Progenitor cell of endocrine pancreas (in vitro differentiated cells): ENCODE results near the gene ZP1. TPM values are rescaled to one million over a fixed set of nuclear protein-coding genes. Genes with fewer than 3 reads are reported as not detected.
"Not testable (repeated sequence)": the region's sequence is repeated elsewhere in the genome, so short reads cannot be mapped to it uniquely, and the experiment has no call there.

Experiments used
- DNase-seq: peaks from one replicate; pipeline ENCODE4 v3.0.0; 2021; ENCODE audit warnings: low spot score; ENCODE audit not compliant: unreplicated experiment
- H3K27ac Mint-ChIP-seq: 2 replicates; pipeline ENCODE4 v1.8.0; 2021; ENCODE audit warnings: mild to moderate bottlenecking, moderate library complexity, mixed read lengths
- H3K27me3 Mint-ChIP-seq: 2 replicates; pipeline ENCODE4 v1.8.0; 2021; ENCODE audit warnings: mixed read lengths
- H3K36me3 Mint-ChIP-seq: 2 replicates; pipeline ENCODE4 v1.8.0; 2022; ENCODE audit warnings: mixed read lengths; ENCODE audit not compliant: insufficient read depth
- H3K4me1 Mint-ChIP-seq: 2 replicates; pipeline ENCODE4 v1.8.0; 2021; ENCODE audit warnings: low read depth, mixed read lengths
- H3K4me3 Mint-ChIP-seq: 2 replicates; pipeline ENCODE4 v1.8.0; 2021; ENCODE audit warnings: low read depth, mild to moderate bottlenecking, moderate library complexity, mixed read lengths
- H3K9me3 Mint-ChIP-seq: 2 replicates; pipeline ENCODE4 v1.8.0; 2021; ENCODE audit warnings: low read depth, mixed read lengths
- total RNA-seq: library from RNA; stranded (reverse); gene quantifications from 2 replicates; pipeline ENCODE4 v1.2.1, GENCODE V29; 2021
- TF ChIP-seq, protein P1 (sequence below): fragments of 200-600 bp; sonication (generic); IDR thresholded peaks from one replicate; pipeline ENCODE4 v1.5.0; 2021; ENCODE audit warnings: antibody characterized with exemption, mild to moderate bottlenecking; ENCODE audit not compliant: unreplicated experiment

Gene ZP1
- total RNA-seq, 1 donor from 2014 or later, result not detected

- Mint-ChIP-seq H3K36me3 (no peaks in the 10 kb centered on the region), H3K4me3 (no peak overlapping the region), H3K4me1 (peaks cover 23% of the 10 kb centered on the region), H3K27me3 (peaks cover 28% of the 10 kb centered on the region), H3K9me3 (no peaks in the 10 kb centered on the region), H3K27ac (no peak overlapping the region)
- no peak for DNase-seq
- TF ChIP-seq, protein P1, sequence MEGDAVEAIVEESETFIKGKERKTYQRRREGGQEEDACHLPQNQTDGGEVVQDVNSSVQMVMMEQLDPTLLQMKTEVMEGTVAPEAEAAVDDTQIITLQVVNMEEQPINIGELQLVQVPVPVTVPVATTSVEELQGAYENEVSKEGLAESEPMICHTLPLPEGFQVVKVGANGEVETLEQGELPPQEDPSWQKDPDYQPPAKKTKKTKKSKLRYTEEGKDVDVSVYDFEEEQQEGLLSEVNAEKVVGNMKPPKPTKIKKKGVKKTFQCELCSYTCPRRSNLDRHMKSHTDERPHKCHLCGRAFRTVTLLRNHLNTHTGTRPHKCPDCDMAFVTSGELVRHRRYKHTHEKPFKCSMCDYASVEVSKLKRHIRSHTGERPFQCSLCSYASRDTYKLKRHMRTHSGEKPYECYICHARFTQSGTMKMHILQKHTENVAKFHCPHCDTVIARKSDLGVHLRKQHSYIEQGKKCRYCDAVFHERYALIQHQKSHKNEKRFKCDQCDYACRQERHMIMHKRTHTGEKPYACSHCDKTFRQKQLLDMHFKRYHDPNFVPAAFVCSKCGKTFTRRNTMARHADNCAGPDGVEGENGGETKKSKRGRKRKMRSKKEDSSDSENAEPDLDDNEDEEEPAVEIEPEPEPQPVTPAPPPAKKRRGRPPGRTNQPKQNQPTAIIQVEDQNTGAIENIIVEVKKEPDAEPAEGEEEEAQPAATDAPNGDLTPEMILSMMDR, result no peak
Measured at GRCh38 chr11:60908803-60909202, 41.5 kb downstream of the ZP1 start.

DNA sequence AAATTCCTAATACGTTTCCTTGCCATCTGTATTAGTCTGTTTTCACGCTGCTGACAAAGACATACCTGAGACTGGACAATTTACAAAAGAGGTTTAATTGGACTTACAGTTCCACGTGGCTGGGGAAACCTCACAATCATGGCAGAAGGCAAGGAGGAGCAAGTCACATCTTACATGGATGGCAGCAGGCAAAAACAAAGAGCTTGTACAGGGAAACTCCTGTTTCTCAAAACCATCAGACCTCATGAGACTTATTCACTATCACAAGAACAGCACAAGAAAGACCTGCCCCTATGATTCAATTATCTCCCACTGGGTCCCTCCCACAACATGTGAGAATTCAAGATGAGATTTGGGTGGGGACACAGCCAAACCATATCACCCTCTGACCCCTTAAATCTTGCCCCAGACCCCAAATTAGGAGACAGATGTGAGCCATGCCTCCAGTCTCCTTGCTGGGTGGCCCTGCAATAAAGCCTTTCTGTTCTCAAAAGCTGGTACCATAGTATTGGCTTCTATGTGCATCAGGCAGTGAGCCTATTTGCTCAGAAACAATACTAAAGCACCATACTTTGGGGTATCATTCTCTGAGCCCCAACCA is 42.4 kb downstream of the ZP1 start:
- H3K4me3 Mint-ChIP-seq, H3K27ac Mint-ChIP-seq, H3K9me3 Mint-ChIP-seq, DNase-seq, H3K36me3 Mint-ChIP-seq: not testable (repeated sequence)
- peaks cover 20% of the 10 kb centered on the region for H3K4me1 Mint-ChIP-seq
- H3K27me3 Mint-ChIP-seq, result peaks cover 28% of the 10 kb centered on the region

DNA sequence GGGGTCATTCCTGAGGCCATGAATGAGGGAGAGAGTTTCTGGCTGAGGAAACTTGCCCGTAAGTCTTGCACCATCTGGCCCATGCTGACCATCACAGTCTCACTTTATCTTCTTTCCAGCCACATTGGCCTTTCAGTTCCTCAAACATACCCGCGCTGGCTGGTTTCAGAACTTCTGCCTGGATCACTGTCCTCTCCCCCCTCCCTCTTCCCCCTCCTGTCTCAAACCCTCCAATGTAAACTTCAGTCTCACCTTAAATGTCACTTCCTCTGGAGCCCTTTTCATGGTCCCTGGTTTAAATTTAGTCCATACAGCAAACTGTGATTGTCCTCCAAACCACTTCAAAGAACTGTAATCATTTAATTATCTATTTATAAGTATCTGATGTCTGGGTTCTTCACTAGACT is 42.9 kb downstream of the ZP1 start:
- peaks cover 28% of the 10 kb centered on the region for H3K27me3 Mint-ChIP-seq
- H3K4me3 Mint-ChIP-seq, result no peak overlapping the region
- H3K4me1 Mint-ChIP-seq, result peaks cover 21% of the 10 kb centered on the region
- H3K9me3 Mint-ChIP-seq, result no peaks in the 10 kb centered on the region
- H3K36me3 Mint-ChIP-seq, result no peaks in the 10 kb centered on the region
- no peak for DNase-seq
- TF ChIP-seq, protein P1, result no peak
- no peak overlapping the region for H3K27ac Mint-ChIP-seq

- Mint-ChIP-seq H3K9me3 (no peaks in the 10 kb centered on the region), H3K4me3 (no peak overlapping the region)
- TF ChIP-seq, protein P1, result no peak
Measured at GRCh38 chr11:60910711-60911380, 43.5 kb downstream of the ZP1 start.

DNA sequence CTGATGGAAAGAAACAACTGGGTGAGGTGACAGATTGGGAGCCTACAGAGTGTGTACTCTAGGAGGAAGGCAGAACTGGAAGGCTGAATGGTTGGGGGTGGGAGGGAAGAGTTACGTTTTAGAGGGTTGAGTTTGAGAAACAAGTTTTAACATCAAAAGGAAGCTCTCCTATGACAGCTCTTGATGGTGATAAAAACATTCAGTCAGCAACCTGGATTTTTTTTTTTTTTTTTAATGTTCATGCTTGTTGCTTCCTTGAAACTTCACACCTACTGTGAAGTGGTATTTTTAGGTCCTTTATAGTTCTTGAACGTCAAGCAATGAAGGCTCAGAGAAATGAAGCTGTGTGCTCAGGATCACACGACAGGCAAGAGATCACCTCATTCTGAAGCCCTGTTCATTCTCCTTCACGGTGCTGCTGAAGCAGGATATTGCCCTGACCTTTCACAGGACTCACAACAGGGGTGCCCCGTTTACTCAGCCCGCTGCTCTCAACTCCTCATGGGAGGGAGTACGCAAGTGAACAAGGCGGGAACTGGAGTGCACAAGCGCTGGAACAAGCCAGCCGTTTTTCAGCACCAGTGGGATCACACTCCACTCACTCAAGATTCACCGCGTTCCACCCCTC is 45.0 kb downstream of the ZP1 start:
- no peak overlapping the region for H3K27ac Mint-ChIP-seq
- TF ChIP-seq, protein P1, result no peak
- no peak overlapping the region for H3K4me3 Mint-ChIP-seq
- peaks cover 21% of the 10 kb centered on the region for H3K4me1 Mint-ChIP-seq
- DNase-seq, result no peak
- peaks cover 28% of the 10 kb centered on the region for H3K27me3 Mint-ChIP-seq
- no peaks in the 10 kb centered on the region for H3K36me3 Mint-ChIP-seq
- no peaks in the 10 kb centered on the region for H3K9me3 Mint-ChIP-seq

More at GRCh38 chr11:60910711-60911380, 43.5 kb downstream of the ZP1 start:
- DNase-seq, result no peak
- no peaks in the 10 kb centered on the region for H3K36me3 Mint-ChIP-seq
- H3K27me3 Mint-ChIP-seq, result peaks cover 28% of the 10 kb centered on the region
- H3K27ac Mint-ChIP-seq, result no peak overlapping the region
- H3K4me1 Mint-ChIP-seq, result peaks cover 20% of the 10 kb centered on the region
